GM04503 (cell line): ENCODE measurements around the gene COASY.
"Not testable (repeated sequence)": the region's sequence is repeated elsewhere in the genome, so short reads cannot be mapped to it uniquely, and the experiment has no call there.

Experiments used
- DNase-seq: peaks from one replicate; pipeline ENCODE4 v3.0.0-alpha.2; 2012; ENCODE audit warnings: low read depth

The COASY gene

DNA sequence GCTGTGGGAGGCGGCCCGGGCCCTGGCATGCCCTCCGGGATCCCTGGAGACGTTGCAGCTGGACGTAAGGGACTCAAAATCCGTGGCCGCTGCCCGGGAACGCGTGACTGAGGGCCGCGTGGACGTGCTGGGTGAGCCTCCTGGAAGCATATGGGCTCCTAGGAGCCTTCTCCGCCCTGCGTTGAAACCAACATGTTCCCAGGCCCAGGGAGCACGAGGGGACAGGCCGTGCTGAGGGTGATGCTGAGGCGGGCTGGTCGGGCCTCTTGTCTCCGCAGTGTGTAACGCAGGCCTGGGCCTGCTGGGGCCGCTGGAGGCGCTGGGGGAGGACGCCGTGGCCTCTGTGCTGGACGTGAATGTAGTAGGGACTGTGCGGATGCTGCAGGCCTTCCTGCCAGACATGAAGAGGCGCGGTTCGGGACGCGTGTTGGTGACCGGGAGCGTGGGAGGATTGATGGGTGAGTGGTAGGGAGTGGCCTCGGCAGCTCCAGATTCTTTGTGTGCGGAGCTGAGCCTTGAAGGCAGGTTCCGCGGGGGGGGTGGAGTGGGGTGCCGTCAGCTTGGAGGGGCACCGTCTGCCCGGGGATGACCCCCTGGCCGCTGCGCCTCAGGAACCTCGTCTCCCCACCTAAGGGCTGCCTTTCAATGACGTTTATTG is 8.7 kb upstream of the COASY start:
- DNase-seq, result no peak

- DNase-seq, result no peak
Measured at GRCh38 chr17:42553866-42554249, 8.1 kb upstream of the COASY start.

GRCh38 chr17:42554250-42555121 is 7.5 kb upstream of the COASY start:
- DNase-seq, result no peak

DNA sequence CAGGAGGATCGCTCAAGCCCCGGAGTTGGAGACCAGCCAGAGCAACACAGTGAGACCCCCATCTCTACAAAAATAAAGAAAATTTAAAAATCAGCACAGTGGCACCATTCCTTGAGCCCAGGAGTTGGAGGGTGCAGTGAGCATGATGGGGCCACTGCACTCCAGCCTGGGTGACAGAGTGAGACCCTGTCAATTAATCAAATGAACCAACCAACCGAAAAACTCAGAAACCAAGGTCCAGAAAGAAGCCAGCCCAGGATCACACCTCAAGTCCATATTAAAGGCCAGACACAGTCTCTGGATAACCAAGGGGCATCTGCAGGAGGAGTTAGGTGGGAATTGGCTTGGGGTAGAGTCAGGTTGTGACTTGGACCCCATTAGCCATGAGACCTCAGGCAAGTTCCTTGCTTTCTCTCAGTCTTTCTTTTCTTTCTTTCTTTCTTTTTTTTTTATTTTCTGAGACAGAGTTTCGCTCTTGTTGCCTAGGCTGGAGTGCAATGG is 6.8 kb upstream of the COASY start:
- no peak for DNase-seq

- not testable (repeated sequence) for DNase-seq
Measured at GRCh38 chr17:42555961-42556617, 5.9 kb upstream of the COASY start.

DNA sequence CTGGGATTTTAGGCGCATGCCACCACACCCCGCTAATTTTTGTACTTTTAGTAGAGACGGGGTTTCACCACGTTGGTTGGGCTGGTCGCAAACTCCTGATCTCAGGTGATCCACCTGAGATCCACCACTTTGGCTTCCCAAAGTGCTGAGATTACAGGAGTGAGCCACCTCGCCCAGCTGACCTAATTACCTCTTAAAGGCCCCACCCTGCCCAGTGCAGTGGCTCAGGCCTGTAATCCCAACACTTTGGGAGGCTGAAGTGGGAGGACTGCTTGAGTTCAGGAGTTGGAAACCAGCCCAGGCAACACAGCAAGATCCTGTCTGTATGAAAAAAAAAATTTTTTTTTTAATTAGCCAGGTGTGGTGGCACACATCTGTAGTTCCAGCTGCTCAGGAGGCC is 2.9 kb upstream of the COASY start:
- DNase-seq, result no peak

DNA sequence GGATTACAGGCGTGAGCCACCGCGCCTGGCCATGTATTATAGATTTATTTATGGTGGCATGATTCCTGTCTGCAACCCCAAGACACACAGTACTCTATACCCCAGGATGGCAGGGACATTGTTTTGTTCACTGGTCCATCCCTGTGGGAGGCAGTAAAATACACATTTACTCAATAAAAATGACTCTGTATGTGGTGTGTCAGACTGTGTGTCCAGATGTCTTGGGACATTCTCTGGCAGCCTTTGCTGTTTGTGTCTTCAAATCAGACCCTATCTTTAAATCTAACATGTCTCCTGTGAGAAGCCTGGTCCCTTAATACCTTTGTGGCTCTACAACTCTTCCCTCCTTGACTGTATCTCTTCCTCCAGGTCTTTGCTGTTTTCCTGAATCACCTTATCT is 1.7 kb upstream of the COASY start:
- DNase-seq, result no peak

DNA sequence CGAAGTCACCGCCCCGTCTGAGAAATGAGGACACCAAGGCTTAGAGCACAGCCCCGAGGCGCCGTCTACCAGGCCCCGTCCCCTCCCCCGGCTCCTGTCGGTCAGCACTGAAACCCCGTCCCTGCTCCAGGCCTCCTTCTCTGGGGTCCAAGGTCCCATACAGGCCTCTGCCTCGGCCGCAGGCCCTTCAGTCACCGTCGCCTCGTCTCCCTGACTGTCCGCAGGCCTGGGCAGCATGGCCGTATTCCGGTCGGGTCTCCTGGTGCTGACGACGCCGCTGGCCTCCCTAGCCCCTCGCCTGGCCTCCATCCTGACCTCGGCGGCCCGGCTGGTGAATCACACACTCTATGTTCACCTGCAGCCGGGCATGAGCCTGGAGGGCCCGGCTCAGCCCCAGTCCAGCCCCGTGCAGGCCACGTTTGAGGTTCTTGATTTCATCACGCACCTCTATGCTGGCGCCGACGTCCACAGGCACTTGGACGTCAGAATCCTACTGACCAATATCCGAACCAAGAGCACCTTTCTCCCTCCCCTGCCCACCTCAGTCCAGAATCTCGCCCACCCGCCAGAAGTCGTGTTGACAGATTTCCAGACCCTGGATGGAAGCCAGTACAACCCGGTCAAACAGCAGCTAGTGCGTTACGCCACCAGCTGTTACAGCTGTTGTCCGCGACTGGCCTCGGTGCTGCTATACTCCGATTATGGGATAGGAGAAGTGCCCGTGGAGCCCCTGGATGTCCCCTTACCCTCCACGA is 617 bp downstream of the COASY start:
- DNase-seq, result no peak

- DNase-seq, result no peak
Measured at GRCh38 chr17:42563143-42563509, 1.2 kb downstream of the COASY start.

- DNase-seq, result no peak
Measured at GRCh38 chr17:42563543-42563942, 1.6 kb downstream of the COASY start.

DNA sequence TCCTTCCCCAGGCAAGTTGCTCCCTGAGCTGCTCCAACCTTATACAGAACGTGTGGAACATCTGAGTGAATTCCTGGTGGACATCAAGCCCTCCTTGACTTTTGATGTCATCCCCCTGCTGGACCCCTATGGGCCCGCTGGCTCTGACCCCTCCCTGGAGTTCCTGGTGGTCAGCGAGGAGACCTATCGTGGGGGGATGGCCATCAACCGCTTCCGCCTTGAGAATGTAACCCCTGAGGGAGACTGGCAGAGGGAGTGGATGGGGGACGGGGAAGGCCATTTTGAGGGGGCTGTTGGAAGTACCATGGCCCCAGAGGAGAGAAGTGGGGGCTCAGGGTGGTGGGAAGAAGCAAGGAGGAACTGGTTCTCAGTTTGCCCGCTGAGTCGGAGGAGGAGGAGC is 2.0 kb downstream of the COASY start:
- DNase-seq, result no peak

DNA sequence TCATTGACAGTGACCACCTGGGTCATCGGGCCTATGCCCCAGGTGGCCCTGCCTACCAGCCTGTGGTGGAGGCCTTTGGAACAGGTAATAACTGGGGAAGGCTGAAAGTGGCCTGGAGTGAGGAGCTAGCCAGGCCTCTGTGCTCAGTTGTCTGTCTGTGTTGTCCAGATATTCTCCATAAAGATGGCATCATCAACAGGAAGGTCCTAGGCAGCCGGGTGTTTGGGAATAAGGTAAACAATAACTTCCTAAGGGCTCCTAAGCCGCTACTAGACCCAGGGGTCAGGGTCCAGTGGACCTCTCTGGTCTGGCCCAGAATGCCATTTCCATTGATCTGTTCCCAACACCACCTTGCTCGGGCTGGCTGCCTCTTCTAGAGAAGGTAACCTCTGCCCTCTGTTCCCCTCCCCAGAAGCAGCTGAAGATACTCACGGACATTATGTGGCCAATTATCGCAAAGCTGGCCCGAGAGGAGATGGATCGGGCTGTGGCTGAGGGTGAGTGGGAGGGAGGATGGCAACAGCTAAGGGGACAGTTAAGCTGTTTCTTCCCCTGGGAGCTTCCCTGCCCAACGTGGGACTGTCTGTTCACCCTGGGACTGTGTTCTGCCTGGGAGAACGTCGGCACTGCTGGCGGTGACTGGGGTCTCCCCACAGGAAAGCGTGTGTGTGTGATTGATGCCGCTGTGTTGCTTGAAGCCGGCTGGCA is 3.0 kb downstream of the COASY start:
- no peak for DNase-seq

- DNase-seq, result no peak
Measured at GRCh38 chr17:42565523-42566214, 3.7 kb downstream of the COASY start.

DNA sequence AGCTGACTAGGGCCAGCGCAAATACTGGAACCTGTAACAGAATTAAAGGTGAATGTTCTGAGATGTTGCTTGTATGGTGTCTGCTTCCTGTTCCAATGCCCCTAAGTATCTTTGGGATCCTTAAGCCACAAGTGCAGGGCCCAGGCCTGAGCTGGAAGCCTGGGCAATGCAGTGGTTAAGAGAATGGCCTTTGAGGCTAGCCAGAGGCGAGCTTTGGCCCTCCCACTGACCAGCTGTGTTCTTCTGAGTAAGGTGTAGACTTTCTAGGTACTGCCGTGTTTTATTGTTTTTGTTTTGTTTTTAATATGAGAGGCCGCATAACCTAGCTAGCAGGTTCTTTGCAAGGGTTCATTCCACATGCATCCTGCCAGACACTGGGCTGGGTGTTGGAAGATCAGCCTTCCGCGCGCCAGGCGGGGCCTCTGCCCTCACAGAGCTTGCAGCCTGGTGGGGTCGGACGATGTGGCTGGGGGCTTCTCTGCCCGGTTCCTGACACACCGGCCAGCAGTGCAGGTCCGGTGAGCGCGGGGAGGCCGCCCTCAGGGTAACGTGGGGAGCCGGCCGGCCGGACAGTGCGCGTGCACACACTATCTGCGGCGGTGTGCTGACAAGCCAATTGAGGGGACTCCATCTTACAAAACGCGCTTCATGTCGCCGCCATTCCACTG is 4.4 kb downstream of the COASY start:
- no peak for DNase-seq

DNA sequence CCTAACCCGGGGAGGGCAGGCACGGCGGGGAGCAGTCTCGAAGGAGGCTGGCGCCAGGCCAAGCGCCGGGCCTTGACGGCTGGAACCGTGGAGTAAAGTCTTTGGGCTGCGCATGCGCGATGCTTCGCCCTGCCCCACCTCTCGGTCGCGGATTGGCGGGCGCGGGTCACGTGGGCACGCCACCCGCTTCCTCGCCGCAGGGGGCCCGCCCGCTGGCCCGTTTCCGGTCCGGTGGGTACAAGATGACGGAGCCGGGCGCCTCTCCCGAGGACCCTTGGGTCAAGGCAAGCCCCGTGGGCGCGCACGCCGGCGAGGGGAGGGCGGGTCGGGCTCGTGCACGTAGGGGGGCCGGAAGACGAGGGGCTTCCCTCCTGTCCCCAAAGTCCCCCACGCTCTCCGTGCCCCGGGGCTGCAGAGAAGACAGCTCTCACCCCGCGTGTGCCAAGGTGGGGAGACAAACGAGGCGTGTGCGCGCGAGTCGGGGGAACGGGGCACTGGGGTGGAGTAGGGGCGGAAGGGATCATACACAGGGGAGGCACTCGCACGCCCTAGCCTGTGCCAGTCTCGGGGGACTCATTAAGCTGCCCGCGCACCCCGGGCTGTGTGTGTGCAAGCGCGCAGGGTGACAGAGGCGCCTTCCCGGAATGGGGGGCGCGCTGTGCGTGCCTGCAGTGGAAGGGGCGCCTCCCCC is 5.1 kb downstream of the COASY start, which contains the start of gene MLX:
Gene MLX (plus strand): TSS at position 218 of the 691 bp plus-strand sequence. CDS start 25 bp downstream, at position 243.
- DNase-seq, result no peak

DNA sequence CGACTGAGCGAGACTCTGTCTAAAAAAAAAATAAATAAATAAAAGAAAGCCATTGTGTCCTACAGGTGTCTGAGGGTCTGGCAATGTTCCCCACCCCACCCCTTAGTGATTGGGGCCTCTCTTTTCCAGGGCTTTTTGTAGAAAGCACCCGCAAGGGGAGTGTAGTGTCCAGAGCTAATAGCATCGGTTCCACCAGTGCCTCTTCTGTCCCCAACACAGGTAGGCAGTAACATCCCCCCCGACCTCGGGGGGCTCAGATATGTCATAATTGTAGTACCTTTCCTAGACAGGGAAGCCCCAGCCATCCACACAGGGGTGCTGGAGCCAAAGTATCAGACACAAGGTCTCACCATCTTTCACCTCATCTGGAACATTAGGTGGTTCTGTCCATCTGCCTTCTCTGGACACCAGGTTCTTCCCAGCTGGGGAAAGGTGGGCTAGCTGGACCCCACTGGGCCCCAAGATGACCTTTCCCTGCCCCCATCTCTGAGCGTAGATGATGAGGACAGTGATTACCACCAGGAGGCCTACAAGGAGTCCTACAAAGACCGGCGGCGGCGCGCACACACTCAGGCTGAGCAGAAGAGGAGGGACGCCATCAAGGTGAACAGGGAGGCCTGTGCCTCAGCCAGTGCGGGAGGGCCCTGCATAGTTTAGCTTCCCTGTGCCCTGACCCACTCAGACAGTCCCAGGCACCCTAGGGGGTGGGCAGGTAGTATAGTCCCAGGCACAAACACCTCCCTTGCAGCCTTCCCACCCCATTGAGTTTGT is 6.6 kb downstream of the COASY start:
- DNase-seq, result no peak

- no peak for DNase-seq
Measured at GRCh38 chr17:42571435-42572225, 9.7 kb downstream of the COASY start.

DNA sequence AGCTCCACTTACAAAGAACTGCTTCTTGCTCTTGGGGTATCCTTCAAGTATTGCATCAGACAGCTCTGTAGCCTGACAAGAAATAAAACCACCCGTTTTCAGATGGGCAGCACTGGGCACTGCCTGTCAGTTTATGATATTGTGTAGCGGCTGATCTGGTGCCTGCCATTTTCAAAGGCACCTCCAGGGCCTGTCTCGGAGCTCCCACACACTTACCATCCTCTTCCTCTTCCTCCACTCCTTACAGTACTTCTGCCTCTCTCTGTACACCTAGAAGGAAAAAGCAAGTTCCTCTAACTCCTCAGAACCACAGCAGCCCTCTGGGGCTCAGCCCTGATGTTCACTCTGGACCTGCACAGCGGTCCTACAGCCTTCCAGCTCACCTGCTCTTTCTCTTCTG is 11.1 kb downstream of the COASY start:
- no peak for DNase-seq
